A673 (cell line): ENCODE results near the gene TSPAN7. TPM values are rescaled to one million over a fixed set of nuclear protein-coding genes. Genes with fewer than 3 reads are reported as not detected.

Experiments
- BruUV-seq: library from RNA; stranded (reverse); fragments of 400-500 nt; replicated peaks from 2 replicates; lab custom pipeline; 2021; lab: Mats Ljungman, UMichigan
- CTCF ChIA-PET: fragments of 300-600 bp; sonication (Branson Sonifier 250); formaldehyde crosslinking; loops from one replicate; lab custom pipeline; 2022; ENCODE audit warnings: antibody characterized with exemption; lab: Charles Lee
- POLR2A ChIA-PET: fragments of 300-600 bp; sonication (Branson Sonifier 250); formaldehyde crosslinking; loops from one replicate; lab custom pipeline; 2022; ENCODE audit warnings: antibody characterized with exemption; ENCODE audit not compliant: low non-redundant PET; lab: Charles Lee
- DNase-seq: peaks from one replicate; pipeline ENCODE4 v3.0.0-alpha.2; 2015; ENCODE audit warnings: low spot score
- H3K27ac ChIP-seq: fragments of 200-600 bp; sonication (generic); 2 replicates; pipeline ENCODE4 v1.5.1; 2016; ENCODE audit warnings: mixed run types, low read depth, mild to moderate bottlenecking, mixed read lengths, antibody characterized with exemption, low read length; ENCODE audit not compliant: poor library complexity, severe bottlenecking
- H3K27me3 ChIP-seq: fragments of 200-600 bp; sonication (generic); replicated peaks from 2 replicates; pipeline ENCODE4 v1.6.1; 2017; ENCODE audit warnings: mixed run types, low read depth, mild to moderate bottlenecking, mixed read lengths, antibody characterized with exemption, low read length; ENCODE audit not compliant: insufficient read depth, poor library complexity
- H3K36me3 ChIP-seq: fragments of 200-600 bp; sonication (generic); 2 replicates; pipeline ENCODE4 v1.6.1; 2016; ENCODE audit warnings: mixed run types, mild to moderate bottlenecking, mixed read lengths, antibody characterized with exemption, low read length; ENCODE audit not compliant: insufficient read depth, poor library complexity, severe bottlenecking
- H3K4me1 ChIP-seq: fragments of 200-600 bp; sonication (generic); 2 replicates; pipeline ENCODE4 v1.6.1; 2017; ENCODE audit warnings: mixed run types, mild to moderate bottlenecking, mixed read lengths, antibody characterized with exemption, low read length; ENCODE audit not compliant: insufficient read depth, poor library complexity, severe bottlenecking
- H3K4me3 ChIP-seq: fragments of 200-600 bp; sonication (generic); 2 replicates; pipeline ENCODE4 v1.5.1; 2016; ENCODE audit warnings: low read depth, mixed run types, mild to moderate bottlenecking, mixed read lengths, low read length; ENCODE audit not compliant: poor library complexity, severe bottlenecking
- H3K9me3 ChIP-seq: fragments of 200-600 bp; sonication (generic); 2 replicates; pipeline ENCODE4 v1.6.1; 2016; ENCODE audit warnings: mixed run types, low read depth, mild to moderate bottlenecking, mixed read lengths, antibody characterized with exemption, low read length; ENCODE audit not compliant: poor library complexity, severe bottlenecking
- EZH2 ChIP-seq: fragments of 200-600 bp; sonication (generic); IDR thresholded peaks from 2 replicates; pipeline ENCODE4 v1.6.1; 2017; ENCODE audit warnings: borderline replicate concordance, low read depth, mild to moderate bottlenecking, mixed read lengths, antibody characterized with exemption, low read length; ENCODE audit not compliant: poor library complexity, severe bottlenecking
- intact Hi-C: fragments of 100-400 bp; cut with micrococcal nuclease; formaldehyde crosslinking; loops from one replicate; pipeline ENCODE4 v1.10.0; 2022; ENCODE audit not compliant: unreplicated experiment
- total RNA-seq: library from RNA; stranded (reverse); gene quantifications from 2 replicates; pipeline ENCODE4 v1.2.3, GENCODE V29; 2021
- TF ChIP-seq, protein P1 (sequence below): fragments of 300-800, 200-600 bp; sonication (generic); conservative IDR thresholded peaks from 2 replicates; pipeline ENCODE4 v1.5.1; 2017; ENCODE audit warnings: low read depth, mild to moderate bottlenecking, antibody characterized with exemption, low read length, moderate library complexity, mixed read lengths

The TSPAN7 gene
- total RNA-seq, 1 experiment from 2014 or later = 0.26 TPM

DNA sequence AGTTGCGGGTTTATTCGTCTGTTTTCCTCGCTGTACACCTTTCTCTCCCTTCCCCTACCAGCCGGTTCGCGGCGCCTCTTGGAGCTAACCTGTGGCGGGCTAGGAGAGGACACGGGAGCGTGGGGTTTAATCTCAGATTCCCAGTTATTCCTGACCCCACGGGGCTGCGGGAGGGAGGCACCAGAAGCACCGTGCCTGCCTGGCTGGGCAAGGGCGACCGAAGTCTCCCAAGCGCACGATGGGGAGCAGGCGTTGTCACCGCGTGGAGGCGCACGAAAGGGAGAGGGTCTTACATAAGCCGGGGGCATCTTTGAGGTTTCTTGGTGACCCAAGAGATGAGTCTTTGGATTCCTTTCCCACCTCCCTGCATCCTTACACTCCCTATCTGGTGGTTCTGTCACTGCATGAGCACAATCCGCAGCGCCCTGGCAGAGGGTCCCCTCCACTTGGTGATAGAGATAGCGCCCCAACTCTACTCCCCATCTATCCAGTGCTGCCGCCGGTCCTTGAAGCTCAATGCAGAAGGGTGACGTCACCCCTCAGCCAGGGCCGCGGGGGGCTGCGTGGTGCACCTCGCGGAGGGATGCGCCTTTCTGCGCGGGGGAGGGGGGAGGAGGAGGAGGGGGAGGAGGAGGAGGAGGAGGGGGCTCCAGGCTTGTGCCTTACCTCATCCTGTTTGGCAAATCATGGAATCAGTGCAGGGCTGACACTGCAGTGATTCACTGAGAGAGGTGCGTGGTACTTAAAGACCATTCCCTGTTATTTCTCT is 793 bp downstream of the TSPAN7 start:
- Histone ChIP-seq H3K36me3 (no peaks in the 10 kb centered on the region), H3K27me3 (no peaks in the 10 kb centered on the region), H3K9me3 (no peaks in the 10 kb centered on the region), H3K27ac (no peak overlapping the region), H3K4me3 (peak overlapping the region; percentile 45), H3K4me1 (no peaks in the 10 kb centered on the region)
- POLR2A ChIA-PET = no interaction called here
- no TSS peak for BruUV-seq
- CTCF ChIA-PET = interaction anchor here (0.7 kb wide), 2 partner anchors 92 to 720 kb away, joined by 3 to 4 read pairs; no protein-coding TSS in a partner anchor
- DNase-seq = peak; percentile 12
- TF ChIP-seq, protein P1, sequence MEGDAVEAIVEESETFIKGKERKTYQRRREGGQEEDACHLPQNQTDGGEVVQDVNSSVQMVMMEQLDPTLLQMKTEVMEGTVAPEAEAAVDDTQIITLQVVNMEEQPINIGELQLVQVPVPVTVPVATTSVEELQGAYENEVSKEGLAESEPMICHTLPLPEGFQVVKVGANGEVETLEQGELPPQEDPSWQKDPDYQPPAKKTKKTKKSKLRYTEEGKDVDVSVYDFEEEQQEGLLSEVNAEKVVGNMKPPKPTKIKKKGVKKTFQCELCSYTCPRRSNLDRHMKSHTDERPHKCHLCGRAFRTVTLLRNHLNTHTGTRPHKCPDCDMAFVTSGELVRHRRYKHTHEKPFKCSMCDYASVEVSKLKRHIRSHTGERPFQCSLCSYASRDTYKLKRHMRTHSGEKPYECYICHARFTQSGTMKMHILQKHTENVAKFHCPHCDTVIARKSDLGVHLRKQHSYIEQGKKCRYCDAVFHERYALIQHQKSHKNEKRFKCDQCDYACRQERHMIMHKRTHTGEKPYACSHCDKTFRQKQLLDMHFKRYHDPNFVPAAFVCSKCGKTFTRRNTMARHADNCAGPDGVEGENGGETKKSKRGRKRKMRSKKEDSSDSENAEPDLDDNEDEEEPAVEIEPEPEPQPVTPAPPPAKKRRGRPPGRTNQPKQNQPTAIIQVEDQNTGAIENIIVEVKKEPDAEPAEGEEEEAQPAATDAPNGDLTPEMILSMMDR = no peak
- TF ChIP-seq EZH2 = no peak
- intact Hi-C loops = loop anchor here (10.0 kb wide), 1 partner anchor 467 kb away; no protein-coding TSS in a partner anchor

- no TSS peak for BruUV-seq
- POLR2A ChIA-PET = no interaction called here
- CTCF ChIA-PET = interaction anchor here (0.7 kb wide), 1 partner anchor 91 kb away, joined by 4 read pairs; no protein-coding TSS in a partner anchor
- TF ChIP-seq EZH2 = no peak
- TF ChIP-seq, protein P1 = no peak
- intact Hi-C loops = loop anchor here (10.0 kb wide), 1 partner anchor 468 kb away; no protein-coding TSS in a partner anchor
- no peak for DNase-seq
- Histone ChIP-seq H3K36me3 (no peaks in the 10 kb centered on the region), H3K4me3 (no peak overlapping the region), H3K9me3 (no peaks in the 10 kb centered on the region), H3K4me1 (no peaks in the 10 kb centered on the region), H3K27ac (no peak overlapping the region), H3K27me3 (no peaks in the 10 kb centered on the region)
These were observed 1.7 kb downstream of the TSPAN7 start for GRCh38 chrX:38563030-38563429.

GRCh38 chrX:38570396-38570795 is 9.1 kb downstream of the TSPAN7 start:
- CTCF ChIA-PET = no interaction called here
- no TSS peak for BruUV-seq
- no peak for DNase-seq
- Histone ChIP-seq H3K27ac (no peak overlapping the region), H3K36me3 (no peaks in the 10 kb centered on the region), H3K4me1 (no peaks in the 10 kb centered on the region), H3K27me3 (peaks cover 6% of the 10 kb centered on the region), H3K4me3 (no peak overlapping the region), H3K9me3 (no peaks in the 10 kb centered on the region)
- POLR2A ChIA-PET = no interaction called here
- no peak for TF ChIP-seq EZH2
- TF ChIP-seq, protein P1 = no peak
- intact Hi-C loops = no loop called here
